Stimulated activated CD4-positive, alpha-beta T cell treated with anti-CD3 and anti-CD28 coated beads, Interleukin-4, amount 100 ng/mL, for 1 hour (primary cell): ENCODE measurements around the gene NDRG2.
"Not testable (repeated sequence)": the region's sequence is repeated elsewhere in the genome, so short reads cannot be mapped to it uniquely, and the experiment has no call there.

Experiments used
- DNase-seq: peaks from one replicate; pipeline ENCODE4 v3.0.0-alpha.2; 2020

The NDRG2 gene

GRCh38 chr14:21033133-21033698 is 8.4 kb upstream of the NDRG2 start:
- DNase-seq = no peak

GRCh38 chr14:21032326-21033132 is 7.7 kb upstream of the NDRG2 start:
- DNase-seq = no peak

GRCh38 chr14:21030531-21030930 is 5.7 kb upstream of the NDRG2 start:
- DNase-seq = no peak

- DNase-seq = no peak
These were observed 5.1 kb upstream of the NDRG2 start, which contains the start of gene TPPP2 for GRCh38 chr14:21029917-21030316. Gene TPPP2 (plus strand): TSS chr14:21030217. CDS start chr14:21030582, 365 bp downstream.

- DNase-seq = no peak
These were observed 2.1 kb upstream of the NDRG2 start for GRCh38 chr14:21026988-21027315.

GRCh38 chr14:21026274-21026987 is 1.6 kb upstream of the NDRG2 start:
- DNase-seq = no peak

GRCh38 chr14:21025371-21026273 is 761 bp upstream of the NDRG2 start:
- no peak for DNase-seq

GRCh38 chr14:21023817-21024584 is 860 bp downstream of the NDRG2 start:
- no peak for DNase-seq

- DNase-seq = no peak
These were observed 1.7 kb downstream of the NDRG2 start for GRCh38 chr14:21023174-21023573.

GRCh38 chr14:21022686-21023085 is 2.2 kb downstream of the NDRG2 start:
- no peak for DNase-seq

- DNase-seq = no peak
These were observed 3.8 kb downstream of the NDRG2 start for GRCh38 chr14:21020977-21021545.

- DNase-seq = no peak
These were observed 5.5 kb downstream of the NDRG2 start for GRCh38 chr14:21019366-21019765.

- DNase-seq = no peak
These were observed 6.1 kb downstream of the NDRG2 start for GRCh38 chr14:21018781-21019180.

GRCh38 chr14:21018286-21018685 is 6.6 kb downstream of the NDRG2 start:
- DNase-seq = no peak

- DNase-seq = no peak
These were observed 7.2 kb downstream of the NDRG2 start for GRCh38 chr14:21017528-21018245.

- DNase-seq = no peak
These were observed 8.3 kb downstream of the NDRG2 start for GRCh38 chr14:21016413-21017190.

- no peak for DNase-seq
These were observed 9.5 kb downstream of the NDRG2 start for GRCh38 chr14:21015312-21015711.

- DNase-seq = peak; percentile 76
These were observed 10.1 kb downstream of the NDRG2 start for GRCh38 chr14:21014761-21015190.

- no peak for DNase-seq
These were observed 13.7 kb downstream of the NDRG2 start for GRCh38 chr14:21011136-21011535.

GRCh38 chr14:21009721-21010120 is 15.1 kb downstream of the NDRG2 start:
- not testable (repeated sequence) for DNase-seq
